GM23248 (cell line): Measurements from ENCODE around the gene SHQ1.

Source experiments
- EZH2 ChIP-seq: fragments of 200-600 bp; sonication (generic); IDR thresholded peaks from 2 replicates; pipeline ENCODE4 v1.6.1; 2018; ENCODE audit warnings: antibody characterized with exemption, mild to moderate bottlenecking; ENCODE audit not compliant: insufficient read depth, poor library complexity, severe bottlenecking
- EZH2phosphoT487 ChIP-seq: fragments of 200-600 bp; sonication (generic); IDR thresholded peaks from 2 replicates; pipeline ENCODE4 v1.6.1; 2018; ENCODE audit warnings: antibody characterized with exemption, moderate library complexity, mild to moderate bottlenecking, low read depth; ENCODE audit not compliant: insufficient read depth

GRCh38 chr3:72872183-72872582 is 23.9 kb upstream of the SHQ1 start:
- TF ChIP-seq EZH2 (no peak), EZH2phosphoT487 (no peak)
